ENCODE measurements around the gene LONP1.

Gene LONP1

DNA sequence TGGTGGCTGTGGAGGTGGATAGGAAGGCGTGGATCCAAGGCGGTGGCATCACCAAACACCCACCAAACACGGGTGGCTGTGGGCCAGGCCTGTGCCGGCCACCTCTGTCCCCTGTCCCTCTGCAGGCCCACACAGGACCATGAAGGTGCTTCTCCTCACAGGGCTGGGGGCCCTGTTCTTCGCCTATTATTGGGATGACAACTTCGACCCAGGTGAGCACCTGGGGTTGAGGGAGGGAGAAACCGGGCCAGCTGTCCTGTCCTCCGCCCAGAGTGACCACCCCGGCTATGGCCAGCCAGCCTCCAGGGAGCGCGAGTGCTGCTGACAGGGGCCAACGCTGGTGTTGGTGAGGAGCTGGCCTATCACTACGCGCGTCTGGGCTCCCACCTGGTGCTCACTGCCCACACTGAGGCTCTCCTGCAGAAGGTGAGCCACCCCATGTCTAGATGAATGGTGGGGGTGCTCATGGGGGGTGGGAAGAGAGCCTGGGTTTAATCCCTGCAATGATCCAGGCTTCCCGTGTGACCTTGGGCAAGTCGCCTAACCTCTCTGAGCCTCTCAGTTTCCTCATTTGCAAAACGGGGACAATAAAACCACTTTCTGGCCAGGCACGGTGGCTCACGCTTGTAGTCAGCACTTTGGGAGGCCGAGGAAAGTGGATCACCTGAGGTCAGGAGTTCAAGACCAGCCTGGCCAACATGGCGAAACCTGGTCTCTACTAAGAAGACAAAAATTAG is 35.1 kb downstream of the LONP1 start:
- H3K4me3 ChIP-seq (ENCODE audit: low read length), result no peak overlapping the region
- no peak for DNase-seq (ENCODE audit: low read depth)
- no peak for TF ChIP-seq CTCF (conservative IDR thresholded peaks at IDR 0.05; ENCODE audit: low read depth, low read length)

- TF ChIP-seq CTCF (conservative IDR thresholded peaks at IDR 0.05; ENCODE audit: low read depth, low read length), result no peak
- no peak for DNase-seq (ENCODE audit: low read depth)
- no peak overlapping the region for H3K4me3 ChIP-seq (ENCODE audit: low read length)
Observed at GRCh38 chr19:5683177-5683886, 36.6 kb downstream of the LONP1 start.

DNA sequence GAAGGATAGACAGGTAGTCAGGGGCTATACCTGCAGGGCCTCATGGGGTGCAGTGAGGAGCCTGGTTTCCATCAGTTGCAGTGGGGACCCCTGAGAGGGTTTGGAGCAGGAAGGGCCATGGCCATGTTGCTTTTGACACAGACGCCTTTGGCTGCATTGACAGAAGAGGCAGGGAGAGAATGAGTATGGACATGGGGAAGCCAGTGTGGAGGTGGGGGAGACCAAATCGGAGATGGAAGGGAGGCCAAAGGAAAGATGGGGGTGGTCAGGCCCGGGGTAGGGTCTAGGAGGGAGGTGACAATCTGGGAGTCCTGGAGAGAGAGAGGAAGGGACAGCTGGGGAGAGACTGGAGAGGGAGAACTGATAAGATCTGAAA is 37.9 kb downstream of the LONP1 start:
- H3K4me3 ChIP-seq (ENCODE audit: low read length), result no peak overlapping the region
- DNase-seq (ENCODE audit: low read depth), result no peak
- no peak for TF ChIP-seq CTCF (conservative IDR thresholded peaks at IDR 0.05; ENCODE audit: low read depth, low read length)

- no peak for TF ChIP-seq CTCF (conservative IDR thresholded peaks at IDR 0.05; ENCODE audit: low read depth, low read length)
- H3K4me3 ChIP-seq (ENCODE audit: low read length), result peak overlapping the region; percentile 97
- no peak for DNase-seq (ENCODE audit: low read depth)
Observed at GRCh38 chr19:5681391-5682106, 38.4 kb downstream of the LONP1 start.

DNA sequence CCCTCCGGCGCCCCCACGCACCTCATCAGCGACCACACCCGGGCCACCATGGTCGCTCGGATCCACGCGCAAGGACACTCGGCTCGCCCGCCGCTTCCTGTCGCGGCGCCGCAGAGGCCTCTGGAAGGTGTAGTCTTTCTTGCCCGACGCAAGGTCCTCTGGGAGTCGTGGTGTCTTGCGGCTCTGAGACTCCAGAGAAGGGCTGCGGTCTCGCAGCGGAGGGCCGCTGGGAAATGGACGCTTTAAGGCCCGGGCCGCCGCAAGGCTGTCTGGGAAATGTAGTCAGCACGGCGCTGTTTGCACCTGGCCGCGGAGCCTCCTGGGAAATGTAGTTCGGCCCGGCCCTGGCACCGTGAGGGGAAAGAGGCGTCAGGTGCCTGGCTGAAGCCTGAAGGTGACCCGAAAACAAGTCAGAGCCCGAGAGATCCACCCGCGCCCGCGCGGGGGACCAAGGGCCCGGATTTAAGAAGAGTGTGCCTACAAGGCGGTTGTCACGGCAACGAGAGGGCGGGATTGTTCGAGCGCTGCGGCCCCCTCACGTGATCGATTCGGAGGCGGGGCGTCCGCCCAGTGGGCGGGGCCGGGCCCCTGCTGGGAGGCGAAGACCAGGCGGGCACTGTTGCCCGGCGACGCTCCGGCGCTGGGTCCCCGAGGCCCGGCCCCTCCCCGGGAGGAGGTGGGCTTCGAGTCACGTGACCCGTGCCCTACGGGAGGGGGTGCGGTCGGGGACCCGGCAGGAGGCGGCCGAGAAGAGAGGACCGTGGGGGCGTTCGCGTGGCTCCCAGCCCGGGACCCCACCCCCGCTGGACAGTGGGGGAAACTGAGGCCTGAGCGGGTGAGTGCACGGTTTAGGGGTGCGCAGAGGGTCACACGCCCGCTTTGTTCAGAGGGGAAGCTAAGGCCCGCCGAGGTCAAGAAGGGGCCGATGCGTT is 39.2 kb downstream of the LONP1 start, which contains the start of the genes HSD11B1L and MICOS13:
TSS of gene HSD11B1L (plus strand) at position 591 of the 932 bp plus-strand sequence. CDS start 3,806 bp downstream, outside the sequence.
TSS of gene MICOS13 (minus strand) at position 80 of the 932 bp plus-strand sequence. CDS start at position 50, 30 bp downstream.
- TF ChIP-seq CTCF (conservative IDR thresholded peaks at IDR 0.05; ENCODE audit: low read depth, low read length), result no peak

GRCh38 chr19:5680084-5680436 is 39.9 kb downstream of the LONP1 start:
- no peak for TF ChIP-seq CTCF (conservative IDR thresholded peaks at IDR 0.05; ENCODE audit: low read depth, low read length)
- peak overlapping the region; percentile 97 for H3K4me3 ChIP-seq (ENCODE audit: low read length)
- no peak for DNase-seq (ENCODE audit: low read depth)

More for the DNA sequence above, 39.2 kb downstream of the LONP1 start, which contains the start of the genes HSD11B1L and MICOS13:
- peak within 1 kb of the TSS; percentile 97 for H3K4me3 ChIP-seq (ENCODE audit: low read length)
- DNase-seq (ENCODE audit: low read depth), result peak; percentile 93
